ENCODE measurements around the gene ANKRD11.

Gene ANKRD11

GRCh38 chr16:89489040-89489897, 1.1 kb downstream of the ANKRD11 start:
- TF ChIP-seq FOXP2 (optimal IDR thresholded peaks at IDR 0.05; ENCODE audit: borderline replicate concordance, extremely low read depth, extremely low read length, insufficient read depth) (no peak), TAF1 (IDR thresholded peaks at IDR 0.05; ENCODE audit: borderline replicate concordance, insufficient read depth, low read length) (peak; percentile 75; the same call in 1 of the 2 replicates), REST (IDR thresholded peaks at IDR 0.05; ENCODE audit: insufficient read depth in 1 of 2, low read depth in 2 of 2, low read length in 2 of 2) (peak; percentile 9 to 53; a peak in 1 of 4 replicates), SIN3A (IDR thresholded peaks at IDR 0.05; ENCODE audit: borderline replicate concordance, insufficient read depth, low read length) (peak; percentile 91; the same call in 1 of the 2 replicates), POLR2AphosphoS5 (IDR thresholded peaks at IDR 0.05; ENCODE audit: low read depth, low read length) (peak; percentile 61; the same call in 1 of the 2 replicates)

GRCh38 chr16:89485701-89486246, 4.6 kb downstream of the ANKRD11 start:
- no peak for TF ChIP-seq POLR2AphosphoS5 (IDR thresholded peaks at IDR 0.05; ENCODE audit: low read depth, low read length)
- TF ChIP-seq REST (IDR thresholded peaks at IDR 0.05; ENCODE audit: insufficient read depth in 1 of 2, low read depth in 2 of 2, low read length in 2 of 2) = no peak
- no peak for TF ChIP-seq FOXP2 (optimal IDR thresholded peaks at IDR 0.05; ENCODE audit: borderline replicate concordance, extremely low read depth, extremely low read length, insufficient read depth)
- TF ChIP-seq SIN3A (IDR thresholded peaks at IDR 0.05; ENCODE audit: borderline replicate concordance, insufficient read depth, low read length) = no peak
- no peak for TF ChIP-seq TAF1 (IDR thresholded peaks at IDR 0.05; ENCODE audit: borderline replicate concordance, insufficient read depth, low read length)

- TF ChIP-seq SIN3A (IDR thresholded peaks at IDR 0.05; ENCODE audit: borderline replicate concordance, insufficient read depth, low read length) (no peak), POLR2AphosphoS5 (IDR thresholded peaks at IDR 0.05; ENCODE audit: low read depth, low read length) (no peak), REST (IDR thresholded peaks at IDR 0.05; ENCODE audit: insufficient read depth in 1 of 2, low read depth in 2 of 2, low read length in 2 of 2) (no peak), TAF1 (IDR thresholded peaks at IDR 0.05; ENCODE audit: borderline replicate concordance, insufficient read depth, low read length) (no peak), FOXP2 (optimal IDR thresholded peaks at IDR 0.05; ENCODE audit: borderline replicate concordance, extremely low read depth, extremely low read length, insufficient read depth) (no peak)
Measured at GRCh38 chr16:89484923-89485679, 5.3 kb downstream of the ANKRD11 start.

- TF ChIP-seq FOXP2 (optimal IDR thresholded peaks at IDR 0.05; ENCODE audit: borderline replicate concordance, extremely low read depth, extremely low read length, insufficient read depth) (no peak), REST (IDR thresholded peaks at IDR 0.05; ENCODE audit: insufficient read depth in 1 of 2, low read depth in 2 of 2, low read length in 2 of 2) (no peak), SIN3A (IDR thresholded peaks at IDR 0.05; ENCODE audit: borderline replicate concordance, insufficient read depth, low read length) (no peak), TAF1 (IDR thresholded peaks at IDR 0.05; ENCODE audit: borderline replicate concordance, insufficient read depth, low read length) (no peak), POLR2AphosphoS5 (IDR thresholded peaks at IDR 0.05; ENCODE audit: low read depth, low read length) (no peak)
Measured at GRCh38 chr16:89484041-89484501, 6.3 kb downstream of the ANKRD11 start.
